ENCODE measurements around the gene TLN1.

DNA sequence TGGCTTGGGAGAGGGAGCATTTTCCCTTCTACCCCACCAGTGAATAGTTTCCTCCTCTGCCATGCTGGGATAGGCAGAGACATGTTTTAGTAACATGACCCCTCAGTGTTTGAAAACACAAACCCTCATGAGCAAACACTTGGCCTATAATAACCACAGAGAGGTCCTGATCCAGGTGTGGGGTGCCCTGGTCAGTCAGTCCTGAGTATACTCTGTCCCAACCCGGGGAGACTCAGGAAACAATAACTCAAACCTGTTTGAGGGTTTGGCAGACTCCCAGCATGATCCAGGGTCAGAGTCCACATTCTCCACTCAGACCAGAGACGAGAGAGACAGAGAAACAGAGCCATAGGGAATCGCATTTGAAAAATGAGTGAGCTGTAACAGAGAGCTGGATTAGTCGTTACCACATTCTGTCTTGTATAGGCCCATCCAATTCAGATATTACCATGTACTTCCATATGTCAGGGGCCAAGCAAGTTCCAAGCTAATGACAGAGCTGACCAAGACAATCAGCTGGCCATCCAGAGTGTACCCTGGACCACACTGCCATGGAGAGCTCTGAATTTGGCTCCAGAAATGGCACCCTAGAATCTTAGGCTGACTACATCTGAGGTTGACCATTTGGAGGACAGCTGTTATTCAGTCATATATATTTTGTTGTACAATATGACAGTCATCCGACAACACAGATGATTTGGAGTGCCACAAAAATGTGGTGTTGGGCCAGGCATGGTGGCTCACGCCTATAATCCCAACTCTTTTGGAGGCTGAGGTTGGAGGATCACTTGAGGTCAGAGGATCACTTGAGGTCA, 62.5 kb downstream of the TLN1 start:
- TF ChIP-seq POLR2A (IDR thresholded peaks at IDR 0.05), result no peak
- TF ChIP-seq, protein P1, sequence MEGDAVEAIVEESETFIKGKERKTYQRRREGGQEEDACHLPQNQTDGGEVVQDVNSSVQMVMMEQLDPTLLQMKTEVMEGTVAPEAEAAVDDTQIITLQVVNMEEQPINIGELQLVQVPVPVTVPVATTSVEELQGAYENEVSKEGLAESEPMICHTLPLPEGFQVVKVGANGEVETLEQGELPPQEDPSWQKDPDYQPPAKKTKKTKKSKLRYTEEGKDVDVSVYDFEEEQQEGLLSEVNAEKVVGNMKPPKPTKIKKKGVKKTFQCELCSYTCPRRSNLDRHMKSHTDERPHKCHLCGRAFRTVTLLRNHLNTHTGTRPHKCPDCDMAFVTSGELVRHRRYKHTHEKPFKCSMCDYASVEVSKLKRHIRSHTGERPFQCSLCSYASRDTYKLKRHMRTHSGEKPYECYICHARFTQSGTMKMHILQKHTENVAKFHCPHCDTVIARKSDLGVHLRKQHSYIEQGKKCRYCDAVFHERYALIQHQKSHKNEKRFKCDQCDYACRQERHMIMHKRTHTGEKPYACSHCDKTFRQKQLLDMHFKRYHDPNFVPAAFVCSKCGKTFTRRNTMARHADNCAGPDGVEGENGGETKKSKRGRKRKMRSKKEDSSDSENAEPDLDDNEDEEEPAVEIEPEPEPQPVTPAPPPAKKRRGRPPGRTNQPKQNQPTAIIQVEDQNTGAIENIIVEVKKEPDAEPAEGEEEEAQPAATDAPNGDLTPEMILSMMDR (IDR thresholded peaks at IDR 0.05), result no peak

All from thyroid gland (tissue), 4 donors.